Mesenchymal stem cell (in vitro differentiated cells and primary cell): ENCODE data around the gene JAG1.

Source experiments
- DNase-seq: peaks from one replicate; pipeline ENCODE4 v3.0.0-alpha.2; 2013
- H2AFZ ChIP-seq: one replicate; pipeline ENCODE4 v1.6.1; 2013; ENCODE audit warnings: low read depth, mild to moderate bottlenecking, control low read depth, inconsistent platforms, low read length, moderate library complexity
- H2AK5ac ChIP-seq: 2 replicates; pipeline ENCODE4 v1.6.1; 2013; ENCODE audit warnings: low read length, moderate library complexity, mild to moderate bottlenecking, inconsistent platforms; ENCODE audit not compliant: severe bottlenecking
- H2BK120ac ChIP-seq: one replicate; pipeline ENCODE4 v1.6.1; 2013; ENCODE audit warnings: low read depth, mild to moderate bottlenecking, inconsistent platforms, low read length, moderate library complexity
- H2BK12ac ChIP-seq, 2 experiments: one replicate each; pipeline ENCODE4 v1.6.1; 2013; ENCODE audit warnings: inconsistent platforms in 2 of 2, low read length in 2 of 2, mild to moderate bottlenecking in 2 of 2, moderate library complexity in 2 of 2, control low read depth in 1 of 2
- H2BK15ac ChIP-seq: one replicate; pipeline ENCODE4 v1.6.1; 2013; ENCODE audit warnings: mild to moderate bottlenecking, low read depth, inconsistent platforms; ENCODE audit not compliant: poor library complexity, severe bottlenecking
- H2BK5ac ChIP-seq: 2 replicates; pipeline ENCODE4 v1.6.1; 2013; ENCODE audit warnings: low read depth, mild to moderate bottlenecking, low read length, control low read depth, inconsistent platforms; ENCODE audit not compliant: poor library complexity, severe bottlenecking
- H3K14ac ChIP-seq, 2 experiments: one replicate each; pipeline ENCODE4 v1.6.1; 2013; ENCODE audit warnings: inconsistent platforms in 2 of 2, low read length in 2 of 2, control low read depth in 1 of 2, mild to moderate bottlenecking in 1 of 2, moderate library complexity in 1 of 2
- H3K18ac ChIP-seq, 2 experiments: one replicate each; pipeline ENCODE4 v1.6.1; 2013; ENCODE audit warnings: inconsistent platforms in 2 of 2, low read length in 2 of 2, control low read depth in 1 of 2, low read depth in 1 of 2, mild to moderate bottlenecking in 1 of 2
- H3K23ac ChIP-seq, 2 experiments: one replicate each; pipeline ENCODE4 v1.6.1; 2013; ENCODE audit warnings: inconsistent platforms in 2 of 2, low read length in 2 of 2, mild to moderate bottlenecking in 2 of 2, moderate library complexity in 2 of 2, control low read depth in 1 of 2
- H3K27ac ChIP-seq: 2 replicates; pipeline ENCODE4 v1.5.1; 2013; ENCODE audit warnings: mild to moderate bottlenecking, moderate library complexity, low read length, control low read depth, inconsistent platforms; ENCODE audit not compliant: poor library complexity, severe bottlenecking
- H3K27me3 ChIP-seq, 2 experiments: 2 replicates each; pipeline versions ENCODE4 v1.6.1 to v1.7.0; 2013; ENCODE audit warnings: low read length in 2 of 2, mild to moderate bottlenecking in 2 of 2, moderate library complexity in 2 of 2, control low read depth in 1 of 2, inconsistent platforms in 1 of 2; ENCODE audit not compliant: control insufficient read depth in 1 of 2, insufficient read depth in 1 of 2
- H3K36me3 ChIP-seq, 2 experiments: 2 replicates each; pipeline versions ENCODE4 v1.6.1 to v1.7.0; 2013; ENCODE audit warnings: low read length in 2 of 2, control low read depth in 1 of 2, inconsistent platforms in 1 of 2, low read depth in 1 of 2, mild to moderate bottlenecking in 1 of 2; ENCODE audit not compliant: insufficient read depth in 2 of 2, control insufficient read depth in 1 of 2
- H3K4ac ChIP-seq, 2 experiments: one replicate each; pipeline ENCODE4 v1.6.1; 2013; ENCODE audit warnings: inconsistent platforms in 2 of 2, low read length in 2 of 2, mild to moderate bottlenecking in 2 of 2, moderate library complexity in 2 of 2, control low read depth in 1 of 2, low read depth in 1 of 2
- H3K4me1 ChIP-seq: 2 replicates; pipeline ENCODE4 v1.6.1; 2013; ENCODE audit warnings: low read depth, low read length, control low read depth; ENCODE audit not compliant: control insufficient read depth, insufficient read depth
- H3K4me2 ChIP-seq: 2 replicates; pipeline ENCODE4 v1.6.1; 2013; ENCODE audit warnings: low read length, mild to moderate bottlenecking, inconsistent platforms; ENCODE audit not compliant: poor library complexity, severe bottlenecking
- H3K4me3 ChIP-seq, 2 experiments: 2 replicates each; pipeline versions ENCODE4 v1.5.1 to v1.7.0; 2013; ENCODE audit warnings: low read length in 2 of 2, mild to moderate bottlenecking in 2 of 2, control low read depth in 1 of 2, low read depth in 1 of 2; ENCODE audit not compliant: insufficient read depth in 1 of 2
- H3K79me1 ChIP-seq: replicated peaks from 2 replicates; pipeline ENCODE4 v1.6.1; 2013; ENCODE audit warnings: mild to moderate bottlenecking, control low read depth, low read length, inconsistent platforms; ENCODE audit not compliant: poor library complexity, severe bottlenecking
- H3K9ac ChIP-seq: 2 replicates; pipeline ENCODE4 v1.7.0; 2013; ENCODE audit warnings: mild to moderate bottlenecking, low read length, moderate library complexity
- H3K9me3 ChIP-seq: 2 replicates; pipeline ENCODE4 v1.7.0; 2013; ENCODE audit warnings: mild to moderate bottlenecking, low read length; ENCODE audit not compliant: control insufficient read depth
- H4K8ac ChIP-seq: one replicate; pipeline ENCODE4 v1.6.1; 2013; ENCODE audit warnings: inconsistent platforms, mild to moderate bottlenecking, low read length, moderate library complexity
- H4K91ac ChIP-seq: one replicate; pipeline ENCODE4 v1.6.1; 2013; ENCODE audit warnings: mild to moderate bottlenecking, low read length, inconsistent platforms
- WGBS: methylation state at CpG from one replicate; pipeline ENCODE4 v1.1.7; 2013; ENCODE audit warnings: mixed read lengths; 5-methylcytosine and 5-hydroxymethylcytosine counted together

JAG1 gene

DNA sequence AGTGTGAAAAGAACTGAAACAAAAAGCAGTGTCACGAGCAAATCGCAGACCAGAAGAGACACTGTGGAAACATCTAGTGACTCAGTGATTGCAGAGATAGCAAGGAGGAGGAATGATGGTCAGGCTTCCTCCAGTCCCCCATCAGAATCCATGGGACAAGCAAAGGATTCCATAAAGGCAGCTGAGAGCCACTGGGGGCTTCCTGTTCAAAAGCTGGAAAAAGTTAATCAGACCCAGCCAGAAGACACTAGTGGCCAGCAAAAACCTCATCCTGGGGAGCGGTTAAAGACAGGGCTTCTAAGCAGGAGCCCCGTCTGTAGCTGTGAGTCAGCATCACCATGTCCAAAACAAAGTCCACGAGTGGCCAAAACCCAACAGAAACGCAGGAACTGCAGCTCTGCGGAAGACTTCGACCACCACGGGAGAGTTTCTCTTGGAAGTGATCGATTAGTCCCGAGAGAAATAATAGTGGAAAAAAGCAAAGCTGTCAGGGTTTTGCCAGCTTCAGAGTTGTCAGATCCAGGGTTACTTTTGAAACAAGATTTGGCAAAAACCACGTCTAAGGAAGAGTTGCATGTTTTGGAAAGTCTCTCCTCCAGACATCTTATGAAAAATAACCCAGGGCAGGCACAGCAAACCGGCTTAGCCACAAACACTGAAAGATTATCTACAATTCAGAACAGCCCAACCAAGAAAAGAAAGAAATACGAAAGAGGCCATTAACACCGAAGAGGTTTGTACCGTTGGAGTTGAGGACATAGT, 51.0 kb downstream of the JAG1 start:
- DNase-seq: peak; percentile 94
- Histone ChIP-seq H2BK120ac (peak overlapping the region; percentile 71), H2AK5ac (no peak overlapping the region), H2BK5ac (no peak overlapping the region), H3K4me1 (peaks cover 4% of the 10 kb centered on the region), H3K9me3 (no peaks in the 10 kb centered on the region), H3K9ac (peak overlapping the region; percentile 88), H3K27me3 (no peaks in the 10 kb centered on the region), H3K4me3 (peak overlapping the region in 1 of 2 experiments; percentile 73), H3K27ac (no peak overlapping the region), H4K91ac (no peak overlapping the region), H3K18ac (no peak overlapping the region), H2BK12ac (peak overlapping the region in 1 of 2 experiments; percentile 79), H3K79me1 (peaks cover 4% of the 10 kb centered on the region), H3K4ac (peak overlapping the region in 1 of 2 experiments; percentile 73), H4K8ac (no peak overlapping the region), H3K14ac (no peak overlapping the region), H3K23ac (no peak overlapping the region), H2BK15ac (no peak overlapping the region), H3K36me3 (peaks cover 0 to 5% of the 10 kb centered on the region in 2 experiments), H2AFZ (no peak overlapping the region), H3K4me2 (no peak overlapping the region)
- 54% methylated on average over 16 of the region's 16 CpGs for WGBS

DNA sequence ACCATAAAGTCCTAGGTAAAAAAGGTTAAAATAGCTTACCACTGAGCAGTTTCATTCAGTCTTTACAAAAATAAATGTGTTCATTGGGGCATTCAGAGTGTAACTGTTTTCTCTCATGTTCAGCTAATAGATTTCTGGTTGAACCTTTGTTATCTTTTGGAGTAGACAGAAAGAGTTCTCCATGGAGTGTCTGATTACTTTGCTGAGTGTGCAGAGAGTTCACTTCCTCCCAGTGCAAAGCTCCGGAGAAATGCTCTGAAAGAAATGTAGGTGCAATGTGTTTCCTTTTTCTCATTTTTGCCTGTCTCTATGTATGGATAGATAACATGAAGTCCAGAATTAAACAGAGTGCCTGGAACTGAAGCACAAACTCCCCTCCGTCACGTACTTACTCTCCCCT, 52.6 kb downstream of the JAG1 start:
- no peak overlapping the region for H3K27ac ChIP-seq
- no peak overlapping the region for H2AFZ ChIP-seq
- no peaks in the 10 kb centered on the region for H3K27me3 ChIP-seq
- H3K9ac ChIP-seq: no peak overlapping the region
- no CpG with 5 or more reads among the region's 3 CpGs for WGBS
- H3K79me1 ChIP-seq: peaks cover 4% of the 10 kb centered on the region
- no peak overlapping the region for H2BK15ac ChIP-seq
- no peak for DNase-seq
- H2BK5ac ChIP-seq: no peak overlapping the region
- H2BK120ac ChIP-seq: no peak overlapping the region
- H3K14ac ChIP-seq: no peak overlapping the region
- peak overlapping the region in 1 of 2 experiments; percentile 40 for H3K18ac ChIP-seq
- H3K36me3 ChIP-seq: peaks cover 0 to 5% of the 10 kb centered on the region in 2 experiments
- no peak overlapping the region for H3K4ac ChIP-seq
- H4K91ac ChIP-seq: peak overlapping the region; percentile 78
- no peak overlapping the region for H3K4me3 ChIP-seq
- H2AK5ac ChIP-seq: no peak overlapping the region
- H3K9me3 ChIP-seq: no peaks in the 10 kb centered on the region
- H2BK12ac ChIP-seq: no peak overlapping the region
- no peak overlapping the region for H4K8ac ChIP-seq
- H3K23ac ChIP-seq: no peak overlapping the region
- H3K4me2 ChIP-seq: no peak overlapping the region
- peaks cover 4% of the 10 kb centered on the region for H3K4me1 ChIP-seq

DNA sequence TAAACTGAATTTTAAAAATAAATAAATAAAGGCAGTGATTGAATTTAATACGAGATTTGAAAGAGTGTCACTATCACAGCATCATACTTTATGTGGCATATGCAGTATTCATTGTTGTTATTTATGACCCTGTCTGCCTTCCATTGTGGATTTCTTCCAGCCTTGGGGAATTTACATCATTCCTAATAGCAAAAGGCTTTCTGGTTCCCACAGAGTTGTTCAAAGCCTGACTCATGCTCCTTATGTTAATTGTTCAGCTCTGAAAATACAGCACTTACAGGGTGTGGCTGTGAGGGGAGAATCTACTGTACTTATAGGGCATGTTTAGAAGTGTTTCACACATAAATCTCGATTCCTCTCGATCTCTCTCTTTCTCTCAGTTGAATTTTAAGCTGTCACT, 54.4 kb downstream of the JAG1 start:
- no peak overlapping the region for H2BK12ac ChIP-seq
- H3K4me2 ChIP-seq: no peak overlapping the region
- no peak overlapping the region for H2BK120ac ChIP-seq
- H3K4me3 ChIP-seq: no peak overlapping the region
- DNase-seq: peak; percentile 95
- peaks cover 2% of the 10 kb centered on the region for H3K79me1 ChIP-seq
- H2BK15ac ChIP-seq: no peak overlapping the region
- H3K4me1 ChIP-seq: peaks cover 4% of the 10 kb centered on the region
- WGBS: no CpG with 5 or more reads among the region's 3 CpGs
- no peaks in the 10 kb centered on the region for H3K27me3 ChIP-seq
- no peaks in the 10 kb centered on the region for H3K9me3 ChIP-seq
- peak overlapping the region; percentile 50 for H3K9ac ChIP-seq
- peaks cover 0 to 7% of the 10 kb centered on the region in 2 experiments for H3K36me3 ChIP-seq
- H3K14ac ChIP-seq: no peak overlapping the region
- H3K18ac ChIP-seq: no peak overlapping the region
- H2AFZ ChIP-seq: no peak overlapping the region
- H2AK5ac ChIP-seq: no peak overlapping the region
- H3K27ac ChIP-seq: no peak overlapping the region
- H3K23ac ChIP-seq: no peak overlapping the region
- H4K8ac ChIP-seq: no peak overlapping the region
- no peak overlapping the region for H2BK5ac ChIP-seq
- no peak overlapping the region for H4K91ac ChIP-seq
- no peak overlapping the region for H3K4ac ChIP-seq

GRCh38 chr20:10618611-10619245, 55.1 kb downstream of the JAG1 start:
- Histone ChIP-seq H3K27me3 (no peaks in the 10 kb centered on the region), H3K4me3 (no peak overlapping the region), H4K91ac (no peak overlapping the region), H2AK5ac (no peak overlapping the region), H3K9ac (no peak overlapping the region), H3K36me3 (peaks cover 0 to 6% of the 10 kb centered on the region in 2 experiments), H3K23ac (no peak overlapping the region), H3K79me1 (peaks cover 2% of the 10 kb centered on the region), H2BK15ac (no peak overlapping the region), H2AFZ (no peak overlapping the region), H2BK12ac (peak overlapping the region; percentile 43), H3K4me1 (peaks cover 4% of the 10 kb centered on the region), H4K8ac (no peak overlapping the region), H3K4ac (no peak overlapping the region), H2BK5ac (no peak overlapping the region), H3K18ac (no peak overlapping the region), H3K27ac (no peak overlapping the region), H3K4me2 (no peak overlapping the region), H2BK120ac (no peak overlapping the region), H3K9me3 (no peaks in the 10 kb centered on the region), H3K14ac (no peak overlapping the region)
- 78% methylated on average over 4 of the region's 6 CpGs for WGBS
- DNase-seq: no peak
